Activated CD4-positive, alpha-beta T cell treated with anti-CD3 and anti-CD28 coated beads, Interleukin-2, Interleukin-4, amounts not matched to agents 100 ng/mL and 50 ng/mL, durations not matched to agents 16 hours and 8 hours (primary cell): Measurements from ENCODE around the gene OR11H7.
"Not testable (repeated sequence)": the region's sequence is repeated elsewhere in the genome, so short reads cannot be mapped to it uniquely, and the experiment has no call there.

ENCODE experiments used
- DNase-seq: peaks from one replicate; pipeline ENCODE4 v3.0.0-alpha.2; 2020; ENCODE audit warnings: low spot score

The OR11H7 gene

GRCh38 chr14:20228681-20229080, at the start of gene OR11H7:
OR11H7 (plus strand) TSS chr14:20228981.
- DNase-seq = no peak

- no peak for DNase-seq
Observed at GRCh38 chr14:20179218-20179617, 49.6 kb upstream of the OR11H7 start.

DNA sequence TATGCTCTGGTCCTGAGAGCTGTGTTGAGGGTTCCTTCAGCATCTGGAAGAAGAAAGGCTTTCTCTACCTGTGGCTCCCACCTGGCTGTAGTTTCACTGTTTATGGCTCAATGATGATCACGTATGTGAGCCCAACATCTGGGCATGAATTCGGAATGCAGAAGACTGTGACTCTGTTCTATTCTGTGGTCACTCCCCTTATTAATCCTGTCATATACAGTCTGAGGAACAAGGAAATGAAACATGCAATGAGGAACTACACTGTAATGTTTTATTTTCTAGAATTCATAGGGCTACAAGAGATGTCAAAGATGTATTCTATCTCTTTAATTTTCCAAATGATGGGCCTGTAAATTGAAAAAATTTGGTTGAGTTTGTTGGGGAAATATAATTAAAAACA, 48.9 kb upstream of the OR11H7 start:
- no peak for DNase-seq

DNA sequence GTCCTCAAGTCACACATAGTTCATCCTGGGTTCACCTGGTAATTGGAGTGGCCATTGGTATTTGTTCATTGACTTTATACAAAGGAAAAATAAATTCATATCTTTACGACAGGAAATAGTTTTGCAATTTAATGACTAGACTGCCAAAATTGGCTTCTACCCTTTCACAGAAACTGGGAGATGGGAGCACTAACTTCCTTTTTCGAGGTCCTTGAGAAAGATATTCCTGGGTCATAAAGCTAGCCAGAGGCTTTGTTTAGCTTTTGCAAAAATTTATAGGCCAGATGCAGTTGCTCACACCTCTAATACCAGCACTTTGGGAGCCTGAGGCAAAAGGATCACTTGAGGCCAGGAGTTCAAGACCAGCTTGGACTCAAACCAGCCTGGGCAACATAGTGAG, 48.3 kb upstream of the OR11H7 start:
- DNase-seq = no peak

GRCh38 chr14:20184181-20184580, 44.6 kb upstream of the OR11H7 start:
- DNase-seq = no peak

DNA sequence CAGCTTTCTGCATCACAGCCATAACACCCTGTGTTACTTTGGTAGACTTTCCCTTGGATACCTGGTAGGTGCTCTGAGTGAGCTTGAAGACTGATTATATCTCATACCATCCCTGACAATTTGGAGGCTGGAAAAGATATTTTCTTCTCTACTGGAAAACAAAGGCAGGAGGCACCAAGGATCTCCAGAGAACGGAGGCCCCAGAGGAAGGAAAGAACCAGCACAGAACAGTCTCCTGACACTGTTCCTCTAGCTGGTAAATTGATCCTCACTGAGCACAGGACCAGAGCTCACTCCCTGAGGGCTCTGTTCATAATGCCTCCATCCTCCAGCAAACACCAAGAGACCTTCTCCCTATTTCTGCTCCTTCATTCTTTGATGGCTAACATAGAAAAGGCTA, 38.2 kb upstream of the OR11H7 start, which contains the start of gene OR11G2:
TSS of gene OR11G2 (plus strand) at position 301 of the 400 bp plus-strand sequence. CDS start 6,542 bp downstream, outside the sequence.
- DNase-seq = no peak

- no peak for DNase-seq
Observed at GRCh38 chr14:20191396-20191795, 37.4 kb upstream of the OR11H7 start.

- DNase-seq = no peak
Observed at GRCh38 chr14:20194101-20194500, 34.7 kb upstream of the OR11H7 start.

DNA sequence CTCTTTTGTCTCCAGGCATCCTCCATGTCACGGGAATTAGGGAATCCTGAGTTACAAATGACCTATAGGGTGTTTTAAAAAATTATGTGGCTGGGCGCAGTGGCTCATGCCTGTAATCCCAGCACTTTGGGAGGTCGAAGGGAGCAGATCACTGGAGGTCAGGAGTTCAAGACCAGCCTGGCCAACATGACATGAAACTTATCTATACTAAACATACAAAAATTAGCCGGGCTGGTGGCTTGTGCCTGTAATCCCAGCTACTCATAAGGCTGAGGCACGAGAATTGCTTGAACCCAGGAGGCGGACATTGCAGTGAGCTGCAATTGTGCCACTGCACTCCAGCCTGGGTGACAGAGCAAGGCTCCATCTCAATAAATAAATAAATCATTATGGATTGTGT, 33.6 kb upstream of the OR11H7 start:
- not testable (repeated sequence) for DNase-seq

GRCh38 chr14:20195911-20196310, 32.9 kb upstream of the OR11H7 start:
- DNase-seq = no peak

- no peak for DNase-seq
Observed at GRCh38 chr14:20197459-20197858, 31.3 kb upstream of the OR11H7 start.

DNA sequence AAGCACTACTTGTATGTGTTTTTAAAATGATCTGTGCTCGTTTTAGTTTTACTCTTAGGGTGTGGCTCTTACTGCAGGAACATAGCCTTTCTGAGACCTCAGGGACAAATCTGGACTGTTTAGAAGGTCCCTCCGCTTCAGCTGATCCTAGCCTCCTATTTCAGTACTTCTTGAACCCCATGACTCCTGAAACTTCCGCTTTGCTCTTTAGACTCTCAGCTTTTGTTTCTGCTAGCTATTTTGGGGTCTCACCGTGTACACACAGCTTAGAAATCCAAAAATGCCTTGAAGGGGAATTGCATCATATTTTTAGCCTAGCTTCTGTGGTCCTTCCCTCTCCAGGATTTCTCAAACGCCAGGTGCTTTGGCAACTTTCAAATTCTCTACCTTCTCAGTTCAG, 29.8 kb upstream of the OR11H7 start:
- DNase-seq = no peak

DNA sequence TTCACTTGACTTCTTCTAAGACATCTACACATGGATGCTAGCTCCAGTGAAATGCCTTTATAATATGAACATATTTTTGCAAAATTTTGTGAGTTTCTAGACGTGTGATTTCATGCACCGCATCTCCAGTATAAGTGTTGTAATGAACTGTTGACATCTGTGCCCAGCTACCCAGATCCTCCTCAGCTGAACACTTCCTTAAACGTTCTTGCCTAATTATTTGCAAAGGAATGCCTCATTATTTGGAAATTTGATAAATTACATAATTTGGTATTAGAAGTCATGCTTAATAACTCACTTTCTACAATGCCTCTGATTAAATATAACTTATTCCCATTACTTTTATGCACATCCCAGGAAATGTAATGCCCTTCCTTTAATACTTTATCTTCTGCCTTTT, 24.1 kb upstream of the OR11H7 start:
- DNase-seq = no peak

GRCh38 chr14:20209595-20209994, 19.2 kb upstream of the OR11H7 start:
- DNase-seq = no peak

GRCh38 chr14:20212406-20212805, 16.4 kb upstream of the OR11H7 start:
- not testable (repeated sequence) for DNase-seq

GRCh38 chr14:20215196-20215595, 13.6 kb upstream of the OR11H7 start:
- DNase-seq = no peak

- no peak for DNase-seq
Observed at GRCh38 chr14:20219033-20219432, 9.7 kb upstream of the OR11H7 start.

DNA sequence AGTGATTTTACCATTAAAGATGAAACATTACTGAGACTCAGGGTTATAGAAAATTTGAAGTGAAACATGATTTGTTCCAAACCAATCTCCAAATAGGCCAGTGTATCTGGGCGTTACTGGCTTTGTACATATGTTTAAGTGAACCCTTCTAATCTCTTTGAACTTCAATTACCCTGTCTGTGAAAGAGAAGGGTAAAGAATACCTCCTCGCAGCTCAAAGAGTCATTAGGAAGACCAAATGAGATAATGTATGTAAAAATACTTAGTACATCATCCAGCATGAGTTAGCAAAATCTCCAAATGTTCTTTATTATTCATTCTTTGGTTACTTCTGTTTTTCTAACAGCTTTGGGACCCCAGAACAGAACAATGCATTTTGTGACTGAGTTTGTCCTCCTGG, 5.4 kb upstream of the OR11H7 start, which contains the start of gene OR11H6:
TSS of gene OR11H6 (plus strand) at position 301 of the 400 bp plus-strand sequence. CDS start at position 301, 0 bp downstream.
- no peak for DNase-seq

DNA sequence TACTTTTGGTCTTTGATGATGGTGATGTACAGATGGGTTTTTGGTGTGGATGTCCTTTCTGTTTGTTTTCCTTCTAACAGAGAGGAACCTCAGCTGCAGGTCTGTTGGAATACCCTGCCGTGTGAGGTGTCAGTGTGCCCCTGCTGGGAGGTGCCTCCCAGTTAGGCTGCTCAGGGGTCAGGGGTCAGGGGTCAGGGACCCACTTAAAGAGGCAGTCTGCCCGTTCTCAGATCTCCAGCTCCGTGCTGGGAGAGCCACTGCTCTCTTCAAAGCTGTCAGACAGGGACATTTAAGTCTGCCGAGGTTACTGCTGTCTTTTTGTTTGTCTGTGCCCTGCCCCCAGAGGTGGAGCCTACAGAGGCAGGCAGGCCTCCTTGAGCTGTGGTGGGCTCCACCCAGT, 6.6 kb downstream of the OR11H7 start:
- DNase-seq = not testable (repeated sequence)

DNA sequence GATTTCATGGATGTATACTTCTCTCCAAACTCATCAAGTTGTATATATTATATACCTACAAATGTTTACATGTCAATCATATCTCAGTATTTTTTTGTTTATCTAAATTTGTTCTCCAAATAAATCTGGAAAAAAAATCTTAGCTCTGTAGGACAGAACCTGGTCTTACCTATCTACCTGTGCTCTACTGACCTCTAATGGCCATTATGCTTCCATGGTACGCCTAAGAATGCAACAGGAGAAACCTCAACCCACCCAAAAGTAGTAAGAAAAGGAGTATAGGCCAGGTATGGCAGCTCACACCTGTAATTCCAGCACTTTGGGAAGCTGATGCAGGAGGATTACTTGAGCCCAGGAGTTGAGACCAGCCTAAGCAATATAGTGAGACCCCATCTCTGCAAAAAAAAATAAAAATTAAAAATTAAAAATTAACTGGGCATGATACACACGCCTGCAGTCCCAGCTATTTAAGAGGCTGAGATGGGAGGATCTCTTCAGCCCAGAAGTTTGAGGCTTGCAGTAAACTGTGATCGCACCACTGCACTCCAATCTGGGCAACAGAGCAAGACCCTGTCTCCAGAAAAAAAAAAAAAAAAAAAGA, 19.0 kb downstream of the OR11H7 start:
- DNase-seq = peak; percentile 11

DNA sequence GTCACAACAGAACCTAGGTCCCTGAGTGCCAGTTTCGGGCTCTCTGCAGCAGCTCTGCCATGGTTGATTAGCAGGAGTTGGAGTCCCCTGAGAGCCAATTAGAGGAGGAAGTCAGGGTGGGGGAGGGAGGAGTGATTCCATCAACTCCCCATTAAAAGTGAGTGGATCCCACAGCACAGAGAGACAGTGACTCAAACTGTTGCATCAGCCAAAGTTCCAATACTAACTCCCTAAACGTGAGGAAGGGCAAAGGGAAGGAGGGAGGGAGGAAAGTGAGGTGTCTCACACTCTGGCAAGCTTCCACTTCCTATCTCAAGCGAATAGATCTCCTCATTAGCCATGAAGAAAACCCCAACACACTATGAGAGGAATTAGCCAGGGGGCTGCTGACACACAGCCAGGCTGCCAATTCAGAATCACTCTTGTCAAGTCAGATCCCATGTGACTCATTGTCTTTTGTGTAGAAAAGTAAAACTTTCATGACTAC, 33.9 kb downstream of the OR11H7 start:
- DNase-seq = no peak

DNA sequence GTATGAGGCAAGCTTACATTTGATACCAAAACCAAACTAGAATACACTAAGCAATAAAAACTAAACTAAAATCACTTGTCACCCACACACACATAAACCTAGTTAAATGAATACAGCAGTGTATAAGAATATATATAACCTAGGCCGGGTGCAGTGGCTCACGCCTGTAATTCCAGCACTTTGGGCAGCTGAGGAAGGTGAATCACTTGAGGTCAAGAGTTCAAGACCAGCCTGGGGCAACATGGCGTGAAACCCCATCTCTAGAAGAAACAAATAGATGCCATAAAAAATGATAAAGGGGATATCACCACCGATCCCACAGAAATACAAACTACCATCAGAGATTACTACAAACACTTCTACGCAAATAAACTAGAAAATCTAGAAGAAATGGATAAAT, 35.6 kb downstream of the OR11H7 start:
- not testable (repeated sequence) for DNase-seq

- DNase-seq = no peak
Observed at GRCh38 chr14:20274062-20274461, 45.3 kb downstream of the OR11H7 start.

DNA sequence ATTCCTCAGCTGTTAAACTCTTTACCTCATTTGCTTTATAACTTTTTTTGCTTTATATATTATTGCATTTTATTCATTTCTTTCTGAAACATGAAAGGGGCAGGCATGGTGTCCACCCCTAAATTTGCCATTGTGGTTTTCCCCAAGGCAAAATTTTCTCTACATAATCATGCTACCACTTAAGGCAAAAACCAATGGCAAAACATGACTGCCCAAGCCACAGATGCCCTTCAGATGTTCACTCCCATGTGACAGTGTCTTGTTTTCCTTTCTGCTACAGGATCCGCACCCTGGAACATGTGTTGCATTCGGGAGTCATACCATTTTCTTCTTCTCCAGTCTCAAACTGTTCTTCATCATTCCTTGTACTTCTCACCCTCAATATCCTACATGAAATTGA, 48.6 kb downstream of the OR11H7 start:
- no peak for DNase-seq
